HG03442 (cell line): ENCODE results near the gene AXIN1.

Source experiments
- ATAC-seq: cut with Tn5 transposase; IDR thresholded peaks from one replicate; pipeline ENCODE4 v1.9.1; 2021; ENCODE audit warnings: mild to moderate bottlenecking, moderate library complexity; ENCODE audit not compliant: unreplicated experiment

The AXIN1 gene

DNA sequence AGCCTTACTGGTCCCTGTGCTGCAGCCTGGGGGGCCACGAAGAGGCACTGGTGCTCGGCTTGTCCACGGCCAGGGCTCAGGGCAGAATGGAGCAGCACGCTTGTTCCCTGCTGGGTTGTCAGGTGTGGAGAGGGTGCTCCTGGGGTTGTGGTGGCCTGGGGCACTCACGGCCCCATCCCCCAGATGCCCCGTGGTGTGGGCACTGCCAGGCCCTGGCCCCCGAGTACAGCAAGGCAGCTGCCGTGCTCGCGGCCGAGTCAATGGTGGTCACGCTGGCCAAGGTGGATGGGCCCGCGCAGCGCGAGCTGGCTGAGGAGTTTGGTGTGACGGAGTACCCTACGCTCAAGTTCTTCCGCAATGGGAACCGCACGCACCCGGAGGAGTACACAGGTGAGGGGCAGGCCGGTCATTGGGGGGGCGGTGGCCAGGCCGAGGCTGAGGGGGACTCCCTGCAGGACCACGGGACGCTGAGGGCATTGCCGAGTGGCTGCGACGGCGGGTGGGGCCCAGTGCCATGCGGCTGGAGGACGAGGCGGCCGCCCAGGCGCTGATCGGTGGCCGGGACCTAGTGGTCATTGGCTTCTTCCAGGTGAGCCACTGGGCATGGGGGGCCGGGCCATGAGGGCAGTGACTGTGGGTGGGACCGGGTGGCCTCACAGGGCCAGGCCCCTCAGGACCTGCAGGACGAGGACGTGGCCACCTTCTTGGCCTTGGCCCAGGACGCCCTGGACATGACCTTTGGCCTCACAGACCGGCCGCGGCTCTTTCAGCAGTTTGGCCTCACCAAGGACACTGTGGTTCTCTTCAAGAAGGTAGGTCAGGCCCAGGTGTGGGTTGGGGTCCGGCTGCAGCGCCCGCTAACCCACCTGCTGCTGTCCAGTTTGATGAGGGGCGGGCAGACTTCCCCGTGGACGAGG lies 68.1 kb downstream of the AXIN1 start:
- no peak for ATAC-seq

DNA sequence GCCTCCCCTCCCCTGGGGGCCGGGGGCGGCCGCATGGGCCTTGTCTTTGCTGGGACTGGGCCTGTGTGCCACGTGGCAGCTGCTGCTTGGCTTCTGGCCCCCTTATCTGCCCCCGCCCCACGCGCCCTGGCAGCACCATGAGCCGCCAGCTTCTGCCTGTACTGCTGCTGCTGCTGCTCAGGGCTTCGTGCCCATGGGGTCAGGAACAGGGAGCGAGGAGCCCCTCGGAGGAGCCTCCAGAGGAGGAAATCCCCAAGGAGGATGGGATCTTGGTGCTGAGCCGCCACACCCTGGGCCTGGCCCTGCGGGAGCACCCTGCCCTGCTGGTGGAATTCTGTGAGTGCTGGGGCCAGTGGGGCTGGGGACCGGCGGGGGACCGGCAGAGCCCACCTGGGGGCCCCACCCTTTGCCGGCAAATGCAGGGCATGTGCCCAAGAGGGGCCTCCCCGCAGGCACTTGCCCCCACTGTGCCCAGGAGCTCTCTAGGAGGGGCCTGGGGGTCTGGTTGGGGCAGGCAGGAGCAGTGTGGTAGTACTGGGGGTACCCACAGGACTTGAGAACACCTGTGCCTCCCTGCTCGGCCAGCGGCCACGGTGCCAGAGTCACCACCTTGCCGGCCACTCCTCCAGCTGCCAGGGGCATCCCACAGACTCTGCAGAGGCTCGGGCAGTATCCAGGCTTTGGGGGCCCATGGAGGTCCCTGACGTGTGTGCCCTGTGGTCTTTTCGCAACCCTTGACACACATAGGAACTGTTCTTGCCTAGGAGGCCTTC lies 69.3 kb downstream of the AXIN1 start, which contains the start of gene PDIA2:
TSS of gene PDIA2 (plus strand) at position 132 of the 773 bp plus-strand sequence. CDS start at position 138, 6 bp downstream.
- no peak for ATAC-seq

DNA sequence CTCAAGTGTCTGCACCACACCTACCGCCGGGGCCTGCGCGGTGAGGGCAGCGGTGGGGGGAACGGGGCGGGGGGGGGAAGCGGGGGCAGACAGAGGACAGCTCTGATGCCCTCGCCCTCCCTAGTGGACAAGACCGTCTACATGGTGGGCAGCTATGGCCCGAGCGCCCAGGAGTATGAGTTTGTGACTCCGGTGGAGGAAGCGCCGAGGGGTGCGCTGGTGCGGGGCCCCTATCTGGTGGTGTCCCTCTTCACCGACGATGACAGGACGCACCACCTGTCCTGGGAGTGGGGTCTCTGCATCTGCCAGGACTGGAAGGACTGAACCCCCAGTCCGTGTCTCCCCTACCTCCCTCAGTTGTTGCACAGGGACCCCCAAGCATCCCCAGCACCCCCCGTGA lies 70.0 kb downstream of the AXIN1 start:
- ATAC-seq, result no peak

DNA sequence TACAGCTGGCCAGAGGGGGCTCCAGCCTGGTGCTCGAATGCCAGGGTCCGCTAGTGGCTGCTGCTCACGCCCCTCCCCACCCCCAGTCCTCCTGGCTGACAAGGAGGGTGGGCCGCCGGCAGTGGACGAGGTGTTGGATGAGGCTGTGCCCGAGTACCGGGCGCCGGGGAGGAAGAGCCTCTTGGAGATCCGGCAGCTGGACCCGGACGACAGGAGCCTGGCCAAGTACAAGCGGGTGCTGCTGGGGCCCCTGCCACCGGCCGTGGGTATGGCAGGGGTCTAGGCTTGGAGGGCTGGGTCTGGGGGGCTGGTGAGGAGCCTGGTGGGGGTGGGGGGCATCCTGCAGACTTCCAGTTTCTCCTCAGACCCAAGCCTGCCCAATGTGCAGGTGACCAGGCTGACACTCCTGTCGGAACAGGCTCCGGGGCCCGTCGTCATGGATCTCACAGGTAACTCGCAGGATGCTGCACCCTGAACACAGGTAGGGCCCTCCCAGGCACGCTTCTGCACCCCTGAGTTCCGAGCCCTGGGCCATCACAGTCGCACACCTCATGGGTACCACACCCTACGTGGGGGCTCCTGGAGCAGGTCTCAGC lies 70.8 kb downstream of the AXIN1 start:
- ATAC-seq, result no peak

DNA sequence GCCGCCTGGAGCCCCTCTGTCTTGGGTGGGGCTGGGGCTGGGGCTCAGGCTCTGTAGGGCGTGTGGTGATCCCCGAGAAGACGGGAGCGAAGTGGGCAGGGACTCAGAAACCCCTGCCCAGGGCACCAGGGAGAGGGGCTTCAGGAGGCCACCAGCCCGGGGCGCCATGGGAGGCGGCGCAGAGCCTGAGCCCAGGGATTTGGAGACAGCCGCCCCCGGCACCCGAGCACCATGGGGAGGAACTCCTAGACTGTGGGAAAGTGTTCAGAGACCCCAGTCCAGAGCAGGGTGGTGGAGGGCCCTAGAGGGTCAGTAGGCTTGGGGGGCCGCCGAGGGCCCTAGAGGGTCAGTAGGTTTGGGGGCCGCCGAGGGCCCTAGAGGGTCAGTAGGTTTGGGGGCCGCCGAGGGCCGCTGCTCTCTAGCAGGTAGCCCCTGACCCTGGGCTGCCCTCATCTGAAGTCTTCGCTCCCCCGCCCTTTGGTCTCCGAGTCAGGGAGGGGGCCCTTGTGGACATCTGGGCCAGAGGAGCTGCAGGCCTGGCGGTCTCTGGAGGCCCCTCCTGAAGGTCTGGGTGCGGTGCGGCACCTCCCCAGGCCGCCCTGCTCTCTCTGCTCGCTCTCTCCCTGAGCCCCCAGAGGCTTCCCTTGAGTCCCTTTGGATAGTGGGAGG lies 71.4 kb downstream of the AXIN1 start:
- no peak for ATAC-seq

DNA sequence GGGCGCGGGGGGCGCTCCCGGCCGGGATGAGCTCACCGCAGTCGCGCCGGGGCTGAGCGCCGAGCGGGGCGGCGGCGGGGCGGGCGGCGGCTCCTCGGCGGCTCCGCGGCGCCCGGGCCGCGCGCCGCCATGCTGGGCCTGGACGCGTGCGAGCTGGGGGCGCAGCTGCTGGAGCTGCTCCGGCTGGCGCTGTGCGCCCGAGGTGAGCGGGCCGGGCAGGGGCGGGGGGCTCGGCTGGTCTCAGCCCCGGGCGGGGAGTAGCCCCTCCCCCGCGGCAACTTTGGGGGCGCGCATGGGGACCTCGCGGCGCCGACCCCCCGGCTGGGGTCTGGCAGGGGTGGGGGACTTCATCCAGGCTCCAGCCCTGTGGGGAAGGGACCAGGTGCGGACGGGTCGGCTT lies 72.0 kb downstream of the AXIN1 start, which contains the start of gene ARHGDIG:
TSS of gene ARHGDIG (plus strand) at position 40 of the 400 bp plus-strand sequence. CDS start at position 130, 90 bp downstream.
- no peak for ATAC-seq

DNA sequence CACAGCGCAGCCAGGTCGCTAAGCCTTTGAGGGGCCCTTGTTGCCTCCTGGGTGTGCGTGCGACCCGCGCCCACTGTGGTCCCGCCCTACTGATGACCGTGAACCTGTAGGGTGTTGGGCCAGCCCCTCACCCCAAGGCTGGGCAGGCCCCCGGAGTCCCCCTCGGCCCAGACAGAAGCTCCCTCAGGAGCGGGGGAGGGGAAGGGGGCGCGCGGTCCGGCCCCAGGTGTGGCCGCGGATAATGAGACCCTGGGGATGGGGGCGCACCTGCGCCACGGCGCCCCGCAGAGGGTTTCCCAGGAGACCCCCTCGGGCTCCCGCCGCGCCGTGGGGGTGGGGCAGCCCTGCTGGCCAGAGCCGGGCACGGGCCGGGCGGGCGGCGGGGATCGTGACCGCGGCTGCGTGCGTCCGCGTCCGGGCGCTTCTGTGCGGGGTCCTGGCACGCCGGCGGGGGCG lies 72.5 kb downstream of the AXIN1 start:
- ATAC-seq, result no peak

DNA sequence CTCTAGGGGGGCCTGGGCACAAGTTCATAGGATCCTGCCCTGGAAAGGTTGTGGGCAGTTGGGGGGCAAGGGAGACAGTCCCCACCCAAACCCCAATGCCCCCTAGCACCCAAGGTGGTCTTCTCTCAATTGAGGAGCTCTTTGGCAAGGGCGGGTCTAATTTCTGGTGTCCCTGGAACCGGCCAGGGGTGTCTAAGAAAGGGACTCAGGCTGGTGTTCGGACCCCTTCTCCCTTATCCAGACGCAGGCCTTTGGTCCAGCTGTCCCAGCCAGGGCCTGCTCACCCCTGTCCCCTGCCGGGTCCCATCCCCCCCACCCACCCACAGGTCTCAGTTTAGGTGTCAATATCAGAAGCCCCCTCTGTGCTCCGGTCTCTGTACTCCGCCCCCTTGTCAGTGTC lies 73.0 kb downstream of the AXIN1 start:
- no peak for ATAC-seq

DNA sequence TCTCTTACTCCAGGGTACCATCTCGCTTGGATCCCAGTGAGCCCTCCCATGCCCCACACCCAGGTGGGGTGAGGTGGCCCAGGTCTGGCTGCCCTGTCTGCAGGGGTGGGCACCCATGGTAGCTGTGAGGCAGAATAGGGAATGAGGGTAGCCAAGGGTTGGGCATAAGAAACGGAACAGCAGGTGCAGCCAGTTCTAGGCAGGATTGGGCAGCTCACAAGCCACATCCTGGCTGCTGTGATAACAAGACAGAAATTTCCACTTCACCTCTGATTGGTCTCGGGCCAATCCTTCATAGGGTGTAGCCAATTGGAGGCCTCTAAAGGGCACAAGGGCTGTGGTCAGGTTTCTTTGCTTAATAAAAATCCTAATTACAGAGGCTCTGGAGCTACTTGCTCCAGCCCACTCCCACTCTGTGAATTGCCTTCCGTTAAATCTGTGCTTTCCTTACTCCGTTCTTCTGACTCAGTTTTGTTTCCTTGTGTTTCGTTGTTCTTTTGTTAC lies 73.6 kb downstream of the AXIN1 start:
- no peak for ATAC-seq

DNA sequence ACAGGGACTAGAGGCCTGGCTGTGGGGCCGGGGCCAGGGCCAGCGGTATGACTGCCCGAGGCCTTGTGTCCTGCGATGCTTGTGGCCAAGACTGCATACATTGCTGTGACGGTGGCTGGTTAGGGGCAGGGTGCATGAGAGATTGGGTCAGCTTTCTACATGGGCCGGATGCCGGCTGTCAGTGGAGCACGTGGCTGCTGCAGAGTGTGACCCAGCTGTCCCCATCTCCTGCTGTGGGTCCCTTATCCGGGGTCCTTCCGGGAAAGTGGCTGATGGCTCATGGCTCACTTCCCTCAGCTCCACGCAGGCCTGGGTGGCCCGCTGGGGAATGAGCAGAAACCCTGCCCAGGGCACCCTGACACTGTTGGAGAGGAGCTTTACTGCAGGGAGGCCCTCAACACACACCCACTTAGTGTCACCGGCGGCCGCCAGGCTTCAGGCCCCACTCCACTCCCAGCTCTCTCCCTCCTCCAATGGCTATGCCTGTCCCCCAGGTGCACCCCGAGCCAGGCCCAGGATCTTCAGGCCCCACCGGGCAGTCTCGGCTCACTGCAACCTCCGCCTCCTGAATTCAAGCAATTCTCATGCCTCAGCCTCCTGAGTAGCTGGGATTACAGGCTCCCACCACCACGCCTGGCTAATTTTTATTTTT lies 76.0 kb downstream of the AXIN1 start:
- no peak for ATAC-seq

DNA sequence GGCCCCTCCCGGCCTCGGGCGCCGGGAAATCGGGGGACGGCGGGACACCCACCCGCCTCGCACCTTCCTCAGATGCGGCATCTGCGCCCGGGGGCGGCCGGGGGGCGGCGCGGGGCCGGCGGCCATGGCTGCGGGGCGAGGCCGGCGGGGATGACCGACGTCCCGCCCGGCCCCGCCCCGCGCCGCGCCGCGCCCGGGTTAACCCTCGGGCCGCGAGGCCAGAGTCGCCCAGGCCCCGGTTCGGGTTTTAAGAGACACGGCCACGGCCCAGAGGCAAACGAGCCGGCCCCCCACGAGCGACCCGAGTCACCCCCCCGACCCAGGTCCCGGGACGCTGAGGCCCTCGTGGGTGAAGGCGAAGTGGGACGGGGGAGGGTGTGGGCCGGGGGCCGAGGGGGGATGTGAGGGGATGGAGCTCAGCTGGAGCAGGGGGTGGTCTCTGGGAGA lies 76.7 kb downstream of the AXIN1 start, which contains the start of gene RGS11:
TSS of gene RGS11 (minus strand) at position 159 of the 447 bp plus-strand sequence. CDS start at position 126, 33 bp downstream.
- no peak for ATAC-seq

DNA sequence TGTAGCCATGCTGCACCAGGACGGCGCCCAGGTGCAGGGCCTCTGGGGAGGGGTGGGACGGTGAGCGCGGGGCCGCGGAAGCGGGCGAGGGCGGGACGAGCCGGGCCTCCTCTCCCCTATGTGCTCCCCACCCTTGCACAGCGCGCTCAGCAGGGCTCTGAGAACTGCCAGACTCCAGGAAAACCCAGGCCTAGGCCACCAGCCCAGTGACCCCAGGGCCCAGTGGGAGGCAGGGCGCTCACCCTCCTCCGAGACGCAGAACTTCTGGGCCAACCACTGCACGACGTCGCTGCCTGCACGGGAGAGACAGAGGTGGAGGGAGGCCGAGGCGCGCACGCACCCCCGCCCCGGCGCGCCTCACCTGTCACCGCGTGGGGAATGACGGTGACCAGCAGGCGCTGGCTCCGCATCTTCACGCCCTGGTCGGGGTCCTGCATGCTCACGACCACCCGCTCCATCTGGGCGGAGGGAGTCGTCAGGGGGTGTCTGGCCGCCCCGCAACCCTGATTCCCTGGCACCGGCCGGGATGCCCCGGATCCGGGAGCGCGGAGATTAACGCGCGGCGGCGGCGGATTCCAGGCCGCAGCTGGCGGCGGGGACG lies 77.4 kb downstream of the AXIN1 start:
- ATAC-seq, result no peak

DNA sequence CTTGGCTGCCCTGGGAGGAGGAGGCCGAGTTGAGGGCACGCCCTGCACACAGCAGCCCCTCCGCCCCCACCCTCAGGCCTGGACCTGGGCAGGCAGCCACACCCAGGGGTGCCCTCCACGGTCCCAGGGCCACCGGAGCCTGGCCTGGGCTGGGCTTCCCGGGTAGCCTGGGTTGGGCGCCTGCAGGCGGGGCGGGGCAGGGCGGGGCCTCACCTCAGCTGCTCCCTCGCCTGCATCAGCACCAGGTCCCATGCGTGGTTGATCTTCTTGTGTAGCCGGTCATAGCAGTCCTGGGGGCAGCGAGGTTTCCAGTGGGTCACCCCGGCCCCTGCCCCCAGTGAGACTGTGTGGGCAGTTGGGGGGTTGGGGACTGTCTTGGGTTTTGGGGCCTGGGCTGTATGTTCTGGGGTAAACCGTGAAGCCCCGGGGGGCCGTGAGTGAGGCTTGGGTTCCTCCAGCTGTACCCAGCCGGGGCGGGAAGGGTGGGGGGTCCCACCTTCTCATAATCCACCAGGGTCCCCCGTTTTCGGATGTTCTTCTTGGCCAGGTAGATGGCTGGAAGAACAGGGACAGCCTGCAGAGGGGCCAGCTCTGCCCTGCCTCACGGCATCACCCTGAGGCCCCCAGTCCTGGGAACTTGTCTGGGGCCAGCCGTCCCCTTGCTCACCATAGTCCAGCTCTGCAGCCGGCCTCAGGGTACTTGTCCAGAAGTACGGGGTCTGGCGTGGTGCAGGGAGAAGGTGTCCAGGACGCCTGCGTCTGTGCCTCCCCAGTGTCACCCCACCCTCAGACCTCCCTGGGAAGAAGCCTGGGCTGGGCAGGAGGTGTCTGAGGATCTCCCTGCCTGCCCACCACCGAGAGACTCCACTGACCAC lies 78.7 kb downstream of the AXIN1 start:
- no peak for ATAC-seq

DNA sequence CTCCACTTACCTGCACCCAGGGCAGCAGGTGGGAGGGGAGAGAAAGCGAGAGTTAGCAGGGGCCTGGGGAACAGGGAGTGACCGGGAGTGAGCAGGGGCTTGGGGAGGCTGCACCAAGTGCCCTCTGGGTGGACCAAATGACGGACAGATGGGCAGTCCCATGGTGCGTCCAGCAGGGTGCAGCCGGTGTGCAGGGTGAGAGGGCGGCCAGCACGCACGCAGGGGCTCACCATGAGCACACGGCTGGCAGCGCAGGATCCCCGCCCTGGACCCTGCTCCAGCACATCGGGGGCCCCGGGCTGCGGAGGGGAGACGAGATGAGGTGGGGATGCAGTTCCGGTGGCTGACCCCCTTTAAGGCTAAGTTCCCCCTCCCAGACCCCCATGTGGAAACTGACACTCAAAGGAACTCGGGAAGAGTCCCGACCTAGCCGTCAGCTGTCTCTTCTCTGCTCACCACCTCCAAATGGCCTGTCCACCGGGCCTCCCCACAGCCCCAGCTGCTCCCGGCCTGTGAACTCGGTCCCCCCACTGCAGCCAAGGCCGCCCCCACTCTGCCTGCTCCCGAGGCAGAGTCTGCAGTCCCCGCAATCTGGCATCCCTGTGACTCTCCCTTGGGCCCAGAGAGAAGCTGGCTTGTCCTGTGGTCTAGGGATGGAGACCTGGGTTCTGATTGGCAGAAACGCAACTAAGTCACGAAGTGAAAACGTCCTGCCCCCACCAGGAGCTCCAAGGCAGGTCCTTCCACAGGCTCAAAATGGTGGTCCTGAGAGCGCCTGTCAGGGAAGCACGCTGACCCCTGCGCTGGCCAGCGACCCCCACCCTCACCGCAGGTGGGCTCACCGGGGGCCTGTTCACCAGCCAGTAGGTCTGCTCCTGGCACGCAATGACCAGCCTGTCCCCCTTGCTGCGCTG lies 79.6 kb downstream of the AXIN1 start:
- no peak for ATAC-seq

DNA sequence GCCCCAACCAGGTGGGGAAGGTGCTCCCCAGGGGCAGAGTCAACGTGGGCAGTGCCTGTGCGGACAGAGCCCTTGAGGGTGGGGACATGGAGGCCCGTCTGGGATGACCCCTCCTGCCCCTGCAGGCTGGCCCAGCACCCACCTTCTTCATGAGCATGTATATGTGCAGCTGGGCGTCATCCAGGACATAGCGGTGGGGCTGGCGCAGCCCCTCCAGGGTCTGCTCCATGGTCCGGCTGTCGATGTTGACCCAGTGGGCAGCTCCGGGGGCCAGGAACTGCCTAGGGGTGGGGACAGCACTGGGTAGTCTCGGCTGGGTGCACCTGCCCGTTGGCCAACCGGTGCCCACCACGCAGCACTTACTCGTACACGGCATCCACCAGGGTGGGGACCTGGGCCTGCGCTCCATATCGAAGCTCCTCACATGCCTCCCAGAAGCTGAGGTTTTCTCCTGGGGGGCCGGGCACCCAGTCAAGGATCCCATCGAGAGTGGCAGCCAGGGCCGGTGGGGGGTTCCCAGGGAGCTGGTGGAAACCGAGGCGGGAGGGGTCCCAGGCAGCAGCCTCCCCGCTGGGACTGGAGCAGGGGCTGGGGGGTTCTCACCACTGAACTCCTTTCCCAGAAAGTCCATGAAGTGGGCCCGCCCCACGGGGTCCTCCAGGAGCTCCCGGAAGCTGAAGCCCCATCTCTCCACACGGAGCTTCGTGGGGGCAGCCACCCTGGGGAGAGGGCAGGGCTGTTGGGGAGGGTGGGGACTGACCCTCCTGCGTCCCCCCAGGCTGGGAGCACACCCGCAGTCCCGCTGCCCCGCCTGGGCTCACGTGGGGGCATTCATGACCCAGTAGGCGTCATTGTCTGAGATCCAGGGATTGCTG lies 81.9 kb downstream of the AXIN1 start:
- no peak for ATAC-seq

DNA sequence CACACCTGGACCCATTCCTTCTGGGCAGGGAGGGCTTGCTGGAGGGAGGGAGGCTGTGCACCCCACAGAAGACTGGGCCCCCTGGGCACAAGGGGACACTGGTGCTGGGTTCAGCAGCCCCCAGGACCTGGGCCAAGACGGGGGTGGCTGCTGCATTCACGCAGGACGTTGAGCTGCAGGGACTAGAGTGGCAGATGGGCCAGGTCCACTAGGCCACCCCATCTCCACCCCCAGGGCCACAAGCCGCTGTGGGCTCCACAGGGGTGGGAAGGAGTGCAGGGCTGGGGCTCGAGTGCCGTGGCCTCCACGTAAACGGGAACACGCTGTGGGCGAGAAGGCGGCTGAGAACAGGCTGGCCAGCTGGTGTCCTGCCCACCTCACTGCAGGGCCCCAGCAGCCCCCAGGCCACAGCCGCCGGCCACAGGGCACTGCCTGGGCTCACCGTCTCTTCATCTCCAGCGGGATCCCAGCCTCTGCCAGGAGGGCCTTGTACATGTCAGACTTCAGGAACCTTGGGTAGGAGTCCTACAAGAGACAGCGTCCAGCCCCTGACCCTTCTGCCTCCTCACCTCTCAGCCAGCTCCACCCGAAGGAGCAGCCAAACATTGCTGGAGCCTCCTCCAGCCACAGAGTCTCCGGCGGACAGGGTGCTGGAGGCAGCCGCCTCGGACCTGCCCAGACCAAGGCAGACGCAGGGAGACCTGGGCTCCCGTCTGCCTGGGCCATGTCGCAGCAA lies 83.3 kb downstream of the AXIN1 start:
- ATAC-seq, result no peak
